Measurements from ENCODE around the gene DEPDC5. TPM values are rescaled to one million over a fixed set of nuclear protein-coding genes. Genes with fewer than 3 reads are reported as not detected.

Gene DEPDC5
- polyA plus RNA-seq, 4 donors: 14.5 to 18.6 (median 16.8) TPM

- peak; percentile 60 to 90 (median 88) for DNase-seq (ENCODE audit: low read depth in 4 of 4, low spot score in 2 of 4)
Observed at GRCh38 chr22:31943978-31944699, 190.3 kb downstream of the DEPDC5 start, which contains the start of gene YWHAH. YWHAH (plus strand) TSS chr22:31944535; CDS start chr22:31944734, 199 bp downstream.

- no peak for DNase-seq (ENCODE audit: low read depth in 4 of 4, low spot score in 2 of 4)
Observed at GRCh38 chr22:31944700-31945442, 191.1 kb downstream of the DEPDC5 start.

GRCh38 chr22:31945443-31945855, 191.6 kb downstream of the DEPDC5 start:
- DNase-seq (ENCODE audit: low read depth in 4 of 4, low spot score in 2 of 4): no peak

GRCh38 chr22:31945971-31946680, 192.3 kb downstream of the DEPDC5 start:
- no peak for DNase-seq (ENCODE audit: low read depth in 4 of 4, low spot score in 2 of 4)

GRCh38 chr22:31947296-31947695, 193.5 kb downstream of the DEPDC5 start:
- DNase-seq (ENCODE audit: low read depth in 4 of 4, low spot score in 2 of 4): no peak

- DNase-seq (ENCODE audit: low read depth in 4 of 4, low spot score in 2 of 4): no peak
Observed at GRCh38 chr22:31948002-31948401, 194.2 kb downstream of the DEPDC5 start.

GRCh38 chr22:31950226-31950625, 196.4 kb downstream of the DEPDC5 start:
- no peak for DNase-seq (ENCODE audit: low read depth in 4 of 4, low spot score in 2 of 4)

GRCh38 chr22:31951194-31952093, 197.6 kb downstream of the DEPDC5 start:
- DNase-seq (ENCODE audit: low read depth in 4 of 4, low spot score in 2 of 4): no peak

- no peak for DNase-seq (ENCODE audit: low read depth in 4 of 4, low spot score in 2 of 4)
Observed at GRCh38 chr22:31952094-31952401, 198.2 kb downstream of the DEPDC5 start.

GRCh38 chr22:31952472-31952871, 198.7 kb downstream of the DEPDC5 start:
- no peak for DNase-seq (ENCODE audit: low read depth in 4 of 4, low spot score in 2 of 4)

- DNase-seq (ENCODE audit: low read depth in 4 of 4, low spot score in 2 of 4): no peak
Observed at GRCh38 chr22:31953261-31953660, 199.4 kb downstream of the DEPDC5 start.

GRCh38 chr22:31954535-31955523, 201.0 kb downstream of the DEPDC5 start:
- DNase-seq (ENCODE audit: low read depth in 4 of 4, low spot score in 2 of 4): no peak

- DNase-seq (ENCODE audit: low read depth in 4 of 4, low spot score in 2 of 4): no peak
Observed at GRCh38 chr22:31956360-31956759, 202.5 kb downstream of the DEPDC5 start.

Other genes with a start within 250 kb of the DEPDC5 start
- 10 to 100 TPM; 29.8 to 45.7 (median 36.0) TPM for gene PISD, start 91.8 kb upstream of the DEPDC5 start, polyA plus RNA-seq (ENCODE audit: insufficient read length in 4 of 4)
- 10 to 100 TPM; 21.3 to 27.5 (median 24.6) TPM for gene PRR14L, start 3.9 kb upstream of the DEPDC5 start, polyA plus RNA-seq (ENCODE audit: insufficient read length in 4 of 4)
- gene YWHAH, start 190.5 kb downstream of the DEPDC5 start, polyA plus RNA-seq (ENCODE audit: insufficient read length in 4 of 4): 100 to 1,000 TPM in 3 of 4 donors, 10 to 100 TPM in 1; 98.9 to 137 (median 113) TPM

All from left renal cortex interstitium (tissue), 4 donors.